Measurements from ENCODE around the gene OSBP.
A peak's percentile ranks its signal among the peaks of the same experiment; 100 is the strongest.
"Not testable (repeated sequence)": the region's sequence is repeated elsewhere in the genome, so short reads cannot be mapped to it uniquely, and the experiment has no call there.

OSBP gene

GRCh38 chr11:59551659-59552521 is 63.7 kb downstream of the OSBP start:
- ChIA-PET CTCF (interaction anchor here (0.6 kb wide), 1 partner anchor 95 kb away, joined by 3 read pairs; no protein-coding TSS in a partner anchor), POLR2A (ENCODE audit: low non-redundant PET) (interaction anchor here (0.6 kb wide), 1 partner anchor 106 kb away, joined by 3 read pairs; no protein-coding TSS in a partner anchor)
- DNase-seq (ENCODE audit: low spot score): no peak
- TF ChIP-seq CTCF (conservative IDR thresholded peaks at IDR 0.05; ENCODE audit: low read depth): no peak
- no peak overlapping the region for H3K27ac ChIP-seq

GRCh38 chr11:59550842-59551658 is 64.5 kb downstream of the OSBP start:
- peak overlapping the region; percentile 90 for H3K27ac ChIP-seq
- CTCF ChIA-PET: interaction anchor here (1.3 kb wide), 1 partner anchor 13 kb away, joined by 9 read pairs; no protein-coding TSS in a partner anchor
- DNase-seq (ENCODE audit: low spot score): peak; percentile 49
- TF ChIP-seq CTCF (conservative IDR thresholded peaks at IDR 0.05; ENCODE audit: low read depth): no peak
- POLR2A ChIA-PET (ENCODE audit: low non-redundant PET): interaction anchor here (0.6 kb wide), 1 partner anchor 107 kb away, joined by 3 read pairs; no protein-coding TSS in a partner anchor

- DNase-seq (ENCODE audit: low spot score): peak; percentile 79
- ChIA-PET CTCF (interaction anchor here (1.3 kb wide), 1 partner anchor 13 kb away, joined by 9 read pairs; no protein-coding TSS in a partner anchor), POLR2A (ENCODE audit: low non-redundant PET) (no interaction called here)
- H3K27ac ChIP-seq: peak overlapping the region; percentile 90
- TF ChIP-seq CTCF (conservative IDR thresholded peaks at IDR 0.05; ENCODE audit: low read depth): peak; percentile 44
These were observed 65.2 kb downstream of the OSBP start for GRCh38 chr11:59550368-59550841.

GRCh38 chr11:59548309-59548656 is 67.3 kb downstream of the OSBP start:
- DNase-seq (ENCODE audit: low spot score): no peak
- no peak for TF ChIP-seq CTCF (conservative IDR thresholded peaks at IDR 0.05; ENCODE audit: low read depth)
- H3K27ac ChIP-seq: peak overlapping the region; percentile 52
- ChIA-PET CTCF (no interaction called here), POLR2A (ENCODE audit: low non-redundant PET) (no interaction called here)

- POLR2A ChIA-PET (ENCODE audit: low non-redundant PET); H3K27ac ChIP-seq; CTCF ChIA-PET: not testable (repeated sequence)
These were observed 67.8 kb downstream of the OSBP start for GRCh38 chr11:59547605-59548308.

GRCh38 chr11:59545179-59546020 is 70.2 kb downstream of the OSBP start:
- CTCF ChIA-PET: interaction anchor here (0.6 kb wide), 1 partner anchor 270 kb away, joined by 4 read pairs; no protein-coding TSS in a partner anchor
- POLR2A ChIA-PET (ENCODE audit: low non-redundant PET): no interaction called here
- DNase-seq (ENCODE audit: low spot score): peak; percentile 80
- peak overlapping the region; percentile 77 for H3K27ac ChIP-seq
- no peak for TF ChIP-seq CTCF (conservative IDR thresholded peaks at IDR 0.05; ENCODE audit: low read depth)

More at GRCh38 chr11:59547605-59548308, 67.8 kb downstream of the OSBP start:
- DNase-seq (ENCODE audit: low spot score): not testable (repeated sequence)

Measured in RWPE1 (cell line).